GM18867 (cell line): ENCODE data around the gene MSANTD1.

Source experiments
- ATAC-seq: cut with Tn5 transposase; IDR thresholded peaks from one replicate; pipeline ENCODE4 v1.9.1; 2021; ENCODE audit warnings: mild to moderate bottlenecking, moderate library complexity; ENCODE audit not compliant: unreplicated experiment

Gene MSANTD1

GRCh38 chr4:3232001-3232400, 17.0 kb upstream of the MSANTD1 start:
- ATAC-seq, result no peak

DNA sequence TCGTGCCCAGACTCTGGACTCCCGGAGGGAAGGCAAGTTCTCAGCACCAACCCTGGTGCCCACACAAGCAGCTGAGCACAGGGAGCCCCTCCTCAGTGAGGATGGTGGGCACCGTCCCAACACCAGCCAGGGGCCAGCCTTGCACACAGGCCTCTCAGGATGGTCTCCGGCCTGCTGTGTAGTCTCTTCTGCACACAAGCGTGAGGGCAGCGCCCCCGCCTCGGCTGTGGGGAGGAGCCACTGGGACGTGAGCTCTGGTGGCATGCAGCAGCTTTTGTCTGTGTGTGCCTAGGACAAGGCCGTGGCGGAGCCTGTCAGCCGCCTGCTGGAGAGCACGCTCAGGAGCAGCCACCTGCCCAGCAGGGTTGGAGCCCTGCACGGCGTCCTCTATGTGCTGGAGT, 16.1 kb upstream of the MSANTD1 start:
- ATAC-seq, result no peak

- no peak for ATAC-seq
Measured at GRCh38 chr4:3233391-3234071, 15.4 kb upstream of the MSANTD1 start.

DNA sequence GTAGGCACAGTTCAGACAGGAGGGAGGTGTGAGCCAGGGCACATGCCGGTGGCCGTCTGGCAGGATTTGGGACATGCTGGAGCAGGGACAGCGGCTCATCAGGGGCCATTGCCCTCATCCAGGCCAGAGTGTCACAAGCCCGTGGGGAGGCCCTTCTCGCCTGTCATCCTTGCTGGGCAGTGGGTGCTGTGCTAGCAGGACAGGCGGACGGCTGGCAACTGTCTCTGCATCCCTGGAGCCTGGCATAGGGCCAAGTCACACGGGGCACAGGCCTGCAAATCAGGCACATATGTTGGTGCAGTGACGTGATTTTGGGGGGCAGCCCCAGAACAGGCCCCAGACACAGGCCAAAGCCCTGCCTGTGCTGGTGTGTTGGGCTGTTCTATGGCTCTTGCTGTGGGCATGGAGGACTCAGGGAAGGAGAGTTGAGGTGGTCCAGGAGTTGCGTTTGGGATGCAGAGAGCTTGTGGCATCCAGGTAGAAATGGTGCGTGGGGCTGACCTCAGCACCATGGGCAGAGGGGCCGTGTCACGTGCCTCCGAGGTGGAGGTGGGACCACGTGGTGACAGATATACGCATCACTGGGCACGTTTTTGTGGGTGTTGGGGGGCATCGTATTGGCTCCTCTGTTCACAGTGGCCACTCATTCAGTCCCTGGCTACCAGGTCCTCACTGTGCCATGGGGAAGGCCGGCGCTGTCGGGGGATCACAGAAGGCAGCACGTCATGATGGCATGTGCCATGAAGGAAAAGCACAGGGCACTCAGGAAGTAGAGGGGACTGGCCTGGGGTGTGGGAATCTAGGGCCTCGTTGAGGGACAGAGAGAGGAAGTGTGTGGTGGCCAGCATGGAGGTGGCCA, 14.6 kb upstream of the MSANTD1 start:
- ATAC-seq, result no peak

- no peak for ATAC-seq
Measured at GRCh38 chr4:3235030-3235345, 14.0 kb upstream of the MSANTD1 start.

DNA sequence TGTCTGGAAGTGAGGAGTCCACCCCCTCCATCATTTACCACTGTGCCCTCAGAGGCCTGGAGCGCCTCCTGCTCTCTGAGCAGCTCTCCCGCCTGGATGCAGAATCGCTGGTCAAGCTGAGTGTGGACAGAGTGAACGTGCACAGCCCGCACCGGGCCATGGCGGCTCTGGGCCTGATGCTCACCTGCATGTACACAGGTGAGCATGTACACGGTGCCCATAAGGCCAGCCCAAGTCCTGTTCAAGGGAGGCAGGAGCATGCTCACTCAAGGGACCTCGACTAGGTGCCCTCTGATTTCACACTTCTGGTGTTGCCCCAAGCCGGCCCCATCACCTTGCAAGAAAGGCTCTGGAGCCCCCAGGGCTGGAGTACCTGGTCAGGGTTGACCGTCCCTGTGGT, 13.4 kb upstream of the MSANTD1 start:
- ATAC-seq, result no peak

GRCh38 chr4:3236326-3236878, 12.6 kb upstream of the MSANTD1 start:
- no peak for ATAC-seq

DNA sequence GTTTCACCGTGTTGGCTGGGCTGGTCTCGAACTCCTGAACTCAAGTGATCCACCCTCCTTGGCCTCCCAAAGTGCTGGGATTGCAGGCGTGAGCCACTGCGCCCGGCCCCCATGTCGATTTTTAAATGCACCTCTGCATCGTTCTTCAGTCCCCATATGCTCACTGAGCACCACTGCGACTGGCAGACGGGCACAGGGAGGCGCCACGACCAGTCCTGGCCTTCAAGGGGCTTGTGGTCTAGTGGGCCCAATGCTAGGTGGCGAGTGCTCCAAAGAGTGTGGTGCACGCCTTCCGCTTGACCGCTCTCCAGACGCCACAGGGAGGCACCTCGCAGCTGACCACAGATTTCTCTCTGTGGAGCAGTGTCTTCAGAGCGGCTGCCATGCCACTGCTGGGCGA, 11.7 kb upstream of the MSANTD1 start:
- no peak for ATAC-seq

GRCh38 chr4:3237712-3238560, 11.0 kb upstream of the MSANTD1 start:
- ATAC-seq, result no peak

GRCh38 chr4:3238721-3239120, 10.2 kb upstream of the MSANTD1 start:
- no peak for ATAC-seq

DNA sequence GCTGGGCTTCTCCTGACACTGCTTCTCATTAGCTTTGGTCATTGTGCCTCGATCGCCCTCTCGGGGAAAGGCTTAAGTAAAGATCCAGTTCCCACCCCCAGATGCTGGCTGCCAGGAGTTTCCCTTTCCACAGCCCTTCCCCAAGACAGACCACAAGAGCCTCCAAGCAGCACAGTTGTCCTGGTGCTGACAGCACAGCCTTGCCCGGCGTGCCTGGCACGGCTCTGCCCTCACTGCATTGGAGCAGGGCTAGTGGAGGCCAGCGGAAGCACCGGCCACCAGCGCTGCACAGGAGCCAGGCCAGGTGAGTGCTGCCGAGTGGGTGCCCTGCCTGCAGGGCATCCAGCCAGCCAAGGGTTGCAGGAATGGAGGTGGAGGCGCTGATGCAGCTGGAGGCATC, 9.7 kb upstream of the MSANTD1 start:
- ATAC-seq, result no peak

- ATAC-seq, result no peak
Measured at GRCh38 chr4:3239998-3240920, 8.7 kb upstream of the MSANTD1 start.

DNA sequence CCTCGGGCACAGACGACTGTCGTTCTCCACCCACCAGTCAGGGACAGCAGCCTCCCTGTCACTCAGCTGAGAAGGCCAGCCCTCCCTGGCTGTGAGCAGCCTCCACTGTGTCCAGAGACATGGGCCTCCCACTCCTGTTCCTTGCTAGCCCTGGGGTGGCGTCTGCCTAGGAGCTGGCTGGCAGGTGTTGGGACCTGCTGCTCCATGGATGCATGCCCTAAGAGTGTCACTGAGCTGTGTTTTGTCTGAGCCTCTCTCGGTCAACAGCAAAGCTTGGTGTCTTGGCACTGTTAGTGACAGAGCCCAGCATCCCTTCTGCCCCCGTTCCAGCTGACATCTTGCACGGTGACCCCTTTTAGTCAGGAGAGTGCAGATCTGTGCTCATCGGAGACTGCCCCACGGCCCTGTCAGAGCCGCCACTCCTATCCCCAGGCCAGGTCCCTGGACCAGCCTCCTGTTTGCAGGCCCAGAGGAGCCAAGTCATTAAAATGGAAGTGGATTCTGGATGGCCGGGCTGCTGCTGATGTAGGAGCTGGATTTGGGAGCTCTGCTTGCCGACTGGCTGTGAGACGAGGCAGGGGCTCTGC, 7.9 kb upstream of the MSANTD1 start:
- no peak for ATAC-seq

GRCh38 chr4:3241898-3242524, 6.9 kb upstream of the MSANTD1 start:
- no peak for ATAC-seq

DNA sequence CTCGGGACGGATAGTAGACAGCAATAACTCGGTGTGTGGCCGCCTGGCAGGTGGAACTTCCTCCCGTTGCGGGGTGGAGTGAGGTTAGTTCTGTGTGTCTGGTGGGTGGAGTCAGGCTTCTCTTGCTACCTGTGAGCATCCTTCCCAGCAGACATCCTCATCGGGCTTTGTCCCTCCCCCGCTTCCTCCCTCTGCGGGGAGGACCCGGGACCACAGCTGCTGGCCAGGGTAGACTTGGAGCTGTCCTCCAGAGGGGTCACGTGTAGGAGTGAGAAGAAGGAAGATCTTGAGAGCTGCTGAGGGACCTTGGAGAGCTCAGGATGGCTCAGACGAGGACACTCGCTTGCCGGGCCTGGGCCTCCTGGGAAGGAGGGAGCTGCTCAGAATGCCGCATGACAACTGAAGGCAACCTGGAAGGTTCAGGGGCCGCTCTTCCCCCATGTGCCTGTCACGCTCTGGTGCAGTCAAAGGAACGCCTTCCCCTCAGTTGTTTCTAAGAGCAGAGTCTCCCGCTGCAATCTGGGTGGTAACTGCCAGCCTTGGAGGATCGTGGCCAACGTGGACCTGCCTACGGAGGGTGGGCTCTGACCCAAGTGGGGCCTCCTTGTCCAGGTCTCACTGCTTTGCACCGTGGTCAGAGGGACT, 5.7 kb upstream of the MSANTD1 start:
- no peak for ATAC-seq

GRCh38 chr4:3244002-3244401, 5.0 kb upstream of the MSANTD1 start:
- no peak for ATAC-seq

DNA sequence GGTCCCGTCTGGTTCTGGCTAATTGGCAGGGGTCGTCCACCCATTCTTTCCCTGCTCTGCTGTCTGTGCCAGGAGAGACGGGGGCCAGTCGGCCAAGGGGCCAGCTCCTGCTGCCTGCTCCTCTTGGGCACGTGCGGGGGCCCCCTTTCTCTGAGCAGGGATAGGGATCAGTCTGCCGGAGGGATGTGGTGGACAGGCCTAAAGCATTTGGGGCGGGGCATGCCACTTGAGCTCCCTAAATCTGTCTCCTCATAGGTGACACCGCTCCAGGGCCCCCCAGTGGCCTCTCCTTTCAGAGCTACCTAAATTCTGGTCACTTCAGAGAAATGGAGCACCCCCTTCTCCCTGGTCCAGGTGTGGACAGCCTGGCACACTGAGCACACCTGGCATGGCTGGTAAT, 4.2 kb upstream of the MSANTD1 start:
- ATAC-seq, result no peak

- ATAC-seq, result no peak
Measured at GRCh38 chr4:3245676-3246075, 3.3 kb upstream of the MSANTD1 start.
